NCI-H345 treated with DMSO at 0.1 percent for 48 hours (cell line): ENCODE measurements around the gene CREBZF.
"Not testable (repeated sequence)": the region's sequence is repeated elsewhere in the genome, so short reads cannot be mapped to it uniquely, and the experiment has no call there.

Source experiments
- DNase-seq: peaks from one replicate; lab custom pipeline; 2025; ENCODE audit not compliant: unreplicated experiment; lab: John Stamatoyannopoulos, UW

CREBZF gene

GRCh38 chr11:85627998-85628770 lies 36.7 kb downstream of the CREBZF start, which contains the start of gene TMEM126B:
Gene TMEM126B (plus strand): TSS chr11:85628593. CDS start chr11:85628608, 15 bp downstream.
- DNase-seq, result peak; percentile 97

DNA sequence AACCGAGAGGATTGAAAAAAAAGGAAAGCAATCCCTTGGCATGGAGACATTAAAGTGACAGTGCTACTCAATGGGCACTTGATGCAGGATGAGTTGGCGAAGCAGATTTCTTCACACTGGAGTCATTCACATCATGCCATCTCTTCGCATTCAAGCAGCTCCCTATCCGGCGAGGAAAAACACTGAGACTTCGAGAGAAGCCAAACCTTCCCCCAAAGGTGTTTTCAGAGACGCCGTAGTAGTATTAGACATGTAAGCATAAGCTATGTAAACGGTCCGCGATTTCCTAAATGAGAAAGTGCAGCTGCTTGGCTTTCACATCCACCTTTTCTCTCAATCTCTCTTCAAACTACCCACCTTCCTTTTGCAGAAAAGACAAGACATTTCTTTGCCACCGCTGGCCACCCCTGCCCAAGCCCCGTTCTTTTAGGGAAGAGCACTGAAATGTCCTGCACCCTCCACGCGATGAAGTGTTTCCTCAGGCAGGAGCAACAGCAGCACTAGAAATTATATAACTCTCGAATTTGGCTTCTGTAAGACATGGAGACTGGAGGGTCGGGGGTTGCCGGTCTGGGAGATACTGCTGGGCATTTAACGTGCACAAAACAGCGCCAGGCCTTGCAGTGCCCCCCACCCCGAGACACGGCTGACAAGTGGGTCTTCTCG lies 37.5 kb downstream of the CREBZF start, which contains the start of gene DLG2:
Gene DLG2 (minus strand): TSS at position 13 of the 666 bp plus-strand sequence.
- DNase-seq, result no peak

DNA sequence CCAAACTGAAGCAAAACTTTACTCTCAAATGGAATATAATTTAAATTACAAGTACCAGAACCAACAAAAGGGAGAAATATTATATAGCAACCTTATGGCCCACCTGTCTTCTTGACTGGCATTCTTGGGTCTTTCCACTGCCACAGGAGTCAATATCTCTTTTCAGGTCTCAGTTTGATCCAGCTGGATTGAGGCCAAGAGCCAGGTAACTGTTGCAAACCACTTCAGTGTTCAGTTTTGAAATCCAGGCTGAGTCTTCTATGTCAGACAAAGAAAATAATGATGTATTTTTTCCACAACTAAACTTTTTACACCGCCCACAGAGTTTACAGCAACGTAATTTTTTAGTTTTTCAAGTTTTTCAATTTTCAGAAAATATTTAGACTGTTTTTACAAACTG lies 38.4 kb downstream of the CREBZF start:
- DNase-seq, result peak; percentile 57

GRCh38 chr11:85620256-85620655 lies 44.7 kb downstream of the CREBZF start:
- DNase-seq, result no peak

DNA sequence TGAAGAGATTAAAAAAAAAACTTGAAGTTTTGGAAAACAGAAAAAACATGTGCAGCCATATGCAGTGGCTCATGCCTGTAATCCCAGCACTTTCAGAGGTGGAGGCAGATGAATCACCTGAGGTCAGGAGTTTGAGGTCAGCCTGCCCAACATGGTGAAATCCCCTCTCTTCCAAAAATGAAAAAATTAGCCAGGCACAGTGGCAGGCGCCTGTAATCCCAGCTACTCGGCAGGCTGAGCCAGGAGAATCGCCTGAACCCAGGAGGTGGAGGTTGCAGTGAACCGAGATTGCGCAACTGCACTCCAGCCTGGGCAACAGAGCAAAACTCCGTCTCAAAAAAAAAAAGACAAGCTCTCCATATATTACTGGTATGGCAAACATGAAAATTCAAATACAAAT lies 45.4 kb downstream of the CREBZF start:
- DNase-seq, result no peak

DNA sequence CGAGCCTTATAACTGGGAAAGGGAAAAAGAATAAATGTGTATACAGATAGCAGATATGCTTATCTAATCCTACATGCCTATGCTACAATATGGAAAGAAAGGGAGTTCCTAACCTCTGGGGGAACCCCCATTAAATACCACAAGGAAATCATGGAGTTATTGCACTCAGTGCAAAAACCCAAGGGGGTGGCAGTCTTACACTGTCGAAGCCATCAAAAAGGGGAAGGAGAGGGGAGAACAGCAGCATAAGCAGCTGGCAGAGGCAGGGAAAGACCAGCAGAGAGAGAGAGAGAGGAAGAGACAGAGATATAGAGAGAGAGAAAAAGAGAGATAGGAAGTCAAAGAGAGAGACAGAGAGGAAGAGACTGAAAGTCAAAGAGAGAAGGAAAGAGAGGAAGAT lies 53.3 kb downstream of the CREBZF start:
- not testable (repeated sequence) for DNase-seq
